NCI-H1436 treated with DMSO at 0.1 percent for 48 hours (cell line): ENCODE results near the gene GJB6.

ENCODE experiments used
- DNase-seq: peaks from one replicate; lab custom pipeline; 2025; lab: John Stamatoyannopoulos, UW

Gene GJB6

DNA sequence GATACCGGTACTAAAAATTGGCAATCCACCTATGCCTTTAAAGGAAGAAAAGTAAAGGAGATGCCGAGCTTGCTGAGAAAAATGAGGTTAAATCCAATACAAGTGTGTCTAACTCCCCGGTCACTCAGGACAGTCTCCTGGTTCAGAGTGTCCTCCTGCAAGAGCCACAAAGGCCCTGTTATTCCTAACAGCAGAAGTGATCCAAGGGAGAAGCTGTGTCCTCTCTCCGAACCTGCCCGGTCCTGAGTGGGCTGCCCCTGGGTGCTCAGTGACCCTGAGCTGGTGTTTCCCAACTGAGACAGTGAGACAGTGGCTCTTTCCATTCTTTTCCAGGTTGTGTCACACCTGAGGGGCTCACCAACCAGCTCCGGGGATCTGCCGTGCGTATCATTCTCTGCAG is 4.8 kb downstream of the GJB6 start:
- no peak for DNase-seq

DNA sequence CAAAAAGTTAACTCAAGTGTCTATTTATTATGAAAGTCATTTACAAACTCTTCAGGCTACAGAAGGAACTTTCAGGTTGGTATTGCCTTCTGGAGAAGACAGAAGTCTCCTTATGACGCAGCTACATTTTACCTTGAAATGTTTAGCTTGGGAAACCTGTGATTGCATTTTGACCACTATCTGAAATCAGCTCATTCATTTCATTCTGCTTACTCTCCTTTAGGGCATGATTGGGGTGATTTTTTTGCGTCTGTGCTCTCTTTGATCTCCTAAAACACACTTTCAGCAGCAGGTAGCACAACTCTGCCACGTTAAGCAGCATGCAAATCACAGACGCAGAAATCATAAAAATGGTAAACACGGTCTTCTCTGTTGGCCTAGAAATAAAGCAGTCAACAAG is 9.6 kb downstream of the GJB6 start:
- DNase-seq = no peak

GRCh38 chr13:20221772-20222171 is 10.3 kb downstream of the GJB6 start:
- DNase-seq = no peak

DNA sequence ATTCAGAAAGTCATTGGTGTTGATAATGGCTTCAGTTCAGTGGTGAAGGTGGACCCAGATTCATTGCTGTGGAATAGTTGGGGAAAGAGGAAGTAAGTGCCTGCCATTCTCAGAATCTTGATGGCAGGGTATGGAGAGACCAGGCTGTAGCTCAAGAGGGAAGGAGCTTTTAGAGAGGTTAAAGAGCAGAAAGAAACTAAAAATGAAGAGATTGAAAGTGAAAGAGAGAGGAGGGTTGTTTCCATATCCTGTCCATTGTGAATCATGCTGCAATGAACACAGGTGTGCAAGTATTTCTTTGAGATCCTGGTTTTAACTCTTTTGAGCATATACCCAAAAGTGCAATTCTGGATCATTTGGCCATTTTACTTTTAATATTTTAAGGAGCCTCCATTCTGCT is 12.5 kb downstream of the GJB6 start:
- no peak for DNase-seq

- no peak for DNase-seq
Measured at GRCh38 chr13:20217168-20217567, 15.0 kb downstream of the GJB6 start.

- DNase-seq = no peak
Measured at GRCh38 chr13:20209948-20210347, 22.2 kb downstream of the GJB6 start.

- DNase-seq = no peak
Measured at GRCh38 chr13:20206698-20207235, 25.4 kb downstream of the GJB6 start.

- DNase-seq = no peak
Measured at GRCh38 chr13:20206065-20206697, 25.9 kb downstream of the GJB6 start.

- DNase-seq = no peak
Measured at GRCh38 chr13:20198781-20199180, 33.3 kb downstream of the GJB6 start.

DNA sequence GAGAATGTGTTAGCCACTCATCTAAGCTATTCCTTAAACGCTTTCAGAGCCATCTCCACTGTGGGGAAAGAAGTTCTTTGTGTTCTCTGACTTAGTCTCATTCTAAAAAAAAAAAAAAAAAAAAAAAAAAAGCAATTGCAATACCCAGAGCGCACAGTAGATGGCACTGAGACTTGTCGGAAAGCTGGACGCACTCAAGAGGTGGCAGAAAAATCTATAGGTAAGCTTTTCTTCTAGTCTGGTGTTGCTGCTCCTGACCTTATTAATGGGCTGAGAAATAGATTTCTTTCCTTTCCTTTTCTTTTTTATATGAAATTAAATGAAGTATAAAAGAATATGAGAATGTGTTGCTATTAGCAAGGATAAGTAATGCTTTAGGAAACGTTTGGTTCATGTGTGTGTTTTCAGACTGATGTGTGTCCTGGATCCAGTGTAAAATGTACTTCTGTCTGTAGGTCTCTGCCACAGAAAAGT is 34.7 kb downstream of the GJB6 start:
- DNase-seq = no peak

GRCh38 chr13:20195801-20196200 is 36.3 kb downstream of the GJB6 start:
- no peak for DNase-seq

DNA sequence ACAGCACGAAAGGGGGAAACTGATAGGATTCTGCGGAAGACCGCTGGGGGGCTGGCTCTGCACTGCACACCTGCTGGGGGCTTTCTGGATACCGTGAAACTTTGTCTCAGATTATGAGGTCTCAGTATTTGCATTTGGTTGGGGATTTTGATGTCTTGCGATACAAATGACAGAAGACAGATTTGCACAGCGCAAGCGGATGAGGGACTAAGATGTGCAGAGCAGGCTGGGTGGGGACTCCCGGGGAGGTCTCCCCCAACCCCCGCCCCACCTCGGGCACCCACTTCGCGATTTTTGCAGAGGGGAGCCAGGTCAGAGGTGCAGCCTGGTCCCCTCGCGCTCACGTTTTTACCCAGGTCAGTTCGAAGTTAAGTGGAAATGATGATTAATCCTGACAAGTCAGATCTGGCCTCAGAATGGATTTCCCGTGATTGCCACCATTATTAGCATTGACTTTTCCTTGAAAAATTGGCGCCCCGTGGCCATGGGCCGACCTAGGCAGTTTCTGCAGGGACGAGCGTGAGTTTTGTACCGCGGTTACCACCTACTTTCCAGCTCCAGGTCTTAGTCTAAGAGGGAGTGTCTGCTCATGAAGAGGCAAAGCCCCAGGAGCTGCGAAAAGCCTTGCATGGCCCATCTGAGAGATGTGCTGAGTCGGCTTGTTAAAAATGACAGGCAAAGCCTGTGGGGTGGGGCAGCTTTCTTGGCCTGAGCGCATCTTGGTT is 38.0 kb downstream of the GJB6 start:
- no peak for DNase-seq

- DNase-seq = no peak
Measured at GRCh38 chr13:20193162-20193906, 38.8 kb downstream of the GJB6 start.

DNA sequence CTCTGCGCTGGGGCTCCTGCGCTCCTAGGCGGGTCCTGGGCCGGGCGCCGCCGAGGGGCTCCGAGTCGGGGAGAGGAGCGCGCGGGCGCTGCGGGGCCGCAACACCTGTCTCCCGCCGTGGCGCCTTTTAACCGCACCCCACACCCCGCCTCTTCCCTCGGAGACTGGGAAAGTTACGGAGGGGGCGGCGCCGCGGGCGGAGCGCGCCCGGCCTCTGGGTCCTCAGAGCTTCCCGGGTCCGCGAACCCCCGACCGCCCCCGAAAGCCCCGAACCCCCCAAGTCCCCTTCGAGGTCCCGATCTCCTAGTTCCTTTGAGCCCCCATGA is 39.3 kb downstream of the GJB6 start, which contains the start of gene GJB2:
GJB2 (minus strand) TSS at position 103 of the 326 bp plus-strand sequence. CDS start 3,357 bp downstream, outside the sequence.
- no peak for DNase-seq

- DNase-seq = no peak
Measured at GRCh38 chr13:20192158-20192835, 39.8 kb downstream of the GJB6 start.

DNA sequence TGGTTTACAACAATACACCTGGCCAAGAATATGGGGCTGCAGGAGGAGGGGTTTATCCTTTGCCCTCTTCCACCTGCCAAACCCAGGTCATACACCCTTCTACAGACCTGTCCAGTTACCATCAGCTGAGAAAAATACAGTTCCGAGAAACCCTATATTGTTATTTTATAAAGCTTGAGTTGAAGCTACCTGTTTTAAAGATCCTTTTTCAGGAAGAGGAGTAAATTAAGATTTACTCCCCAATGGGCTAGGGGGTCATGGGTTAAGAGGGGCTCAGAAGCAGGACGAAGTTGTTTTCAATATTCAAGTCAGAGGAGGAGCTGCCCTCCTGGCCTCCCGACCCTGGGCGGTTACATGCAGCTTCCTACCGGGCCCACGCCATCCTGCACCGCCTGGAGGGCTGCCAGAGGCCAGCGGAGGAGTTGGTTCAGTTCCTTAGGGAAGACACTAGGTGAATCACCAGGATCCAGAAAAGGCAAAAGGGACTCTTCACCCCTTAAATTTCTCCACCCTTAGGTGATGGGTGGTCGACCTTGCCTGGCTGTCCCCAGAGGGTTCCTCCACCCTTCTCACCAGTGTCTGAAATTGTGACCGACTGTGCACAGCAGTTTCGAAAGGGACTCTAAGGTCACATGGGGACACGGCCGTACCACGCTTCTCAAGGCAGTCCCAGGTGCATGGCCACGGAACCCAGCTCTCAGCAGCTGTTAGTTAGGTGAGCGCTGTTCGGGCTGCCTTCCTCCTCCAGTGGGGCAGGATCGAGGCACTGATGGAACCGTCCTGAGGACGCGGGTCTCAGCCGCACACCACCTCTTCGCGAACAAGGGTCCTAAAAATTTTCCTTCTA is 40.6 kb downstream of the GJB6 start:
- DNase-seq = no peak

DNA sequence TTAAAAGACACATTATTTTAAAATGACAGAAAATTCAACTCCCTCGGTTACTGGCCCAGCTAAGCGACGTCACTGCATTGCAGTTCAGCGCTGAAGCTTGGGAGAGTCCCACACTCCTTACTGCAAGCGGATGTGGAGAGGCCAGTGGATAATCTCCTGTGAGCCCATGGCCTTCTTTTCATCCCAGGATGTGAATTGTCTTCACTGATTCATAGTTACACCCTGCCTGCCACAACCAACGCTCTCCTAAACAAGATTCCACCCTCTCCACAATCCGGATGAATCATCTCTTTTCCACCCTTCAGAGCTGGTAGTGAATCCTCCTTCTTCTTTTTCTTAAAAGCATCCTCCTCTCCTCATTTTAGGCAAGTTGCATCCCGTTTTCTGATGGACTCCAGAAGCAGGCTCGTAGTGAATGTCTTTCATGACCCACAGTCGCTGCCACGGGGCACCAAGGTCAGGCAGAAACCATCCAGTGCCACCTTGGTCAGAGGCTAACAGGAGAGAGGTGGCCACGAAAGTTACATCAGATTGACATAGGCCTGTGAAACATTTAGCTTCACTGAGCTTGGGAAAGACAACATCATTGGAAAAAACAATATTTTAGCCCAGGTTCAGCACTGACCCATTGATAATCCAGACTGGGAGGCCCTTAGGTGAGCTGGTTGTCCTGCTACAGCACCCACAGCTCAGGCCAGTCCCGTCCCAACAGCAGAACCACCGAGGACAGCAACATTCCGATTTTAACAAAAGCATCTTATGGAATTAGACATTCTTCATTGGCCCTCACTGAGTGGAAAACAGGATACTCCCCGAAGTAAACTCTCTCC is 41.4 kb downstream of the GJB6 start:
- no peak for DNase-seq

GRCh38 chr13:20190076-20190475 is 42.0 kb downstream of the GJB6 start:
- no peak for DNase-seq

- no peak for DNase-seq
Measured at GRCh38 chr13:20188667-20189553, 43.2 kb downstream of the GJB6 start.
